Skeletal muscle tissue (tissue), 4 donors: ENCODE data around the gene TECTA. TPM values are rescaled to one million over a fixed set of nuclear protein-coding genes. Genes with fewer than 3 reads are reported as not detected.
A peak's percentile ranks its signal among the peaks of the same experiment; 100 is the strongest.
"Not testable (repeated sequence)": the region's sequence is repeated elsewhere in the genome, so short reads cannot be mapped to it uniquely, and the experiment has no call there.

ENCODE experiments used
- H3K27ac ChIP-seq: one replicate; pipeline ENCODE4 v1.7.0; 2013; ENCODE audit warnings: mild to moderate bottlenecking, low read depth, low read length, inconsistent platforms
- H3K27me3 ChIP-seq, 3 donors: one replicate each; pipeline ENCODE4 v1.7.0; 2013; ENCODE audit warnings: low read length in 3 of 3; ENCODE audit not compliant: control insufficient read depth in 3 of 3, insufficient read depth in 3 of 3
- H3K36me3 ChIP-seq, 3 donors: one replicate each; pipeline ENCODE4 v1.7.0; 2013; ENCODE audit warnings: low read length in 3 of 3; ENCODE audit not compliant: control insufficient read depth in 3 of 3, insufficient read depth in 3 of 3
- H3K4me1 ChIP-seq, 3 donors: one replicate each; pipeline ENCODE4 v1.7.0; 2013; ENCODE audit warnings: low read length in 3 of 3, mild to moderate bottlenecking in 3 of 3; ENCODE audit not compliant: control insufficient read depth in 3 of 3, insufficient read depth in 3 of 3
- H3K4me3 ChIP-seq, 3 donors: one replicate each; pipeline ENCODE4 v1.7.0; 2013; ENCODE audit warnings: low read length in 3 of 3
- H3K9ac ChIP-seq, 3 donors: one replicate each; pipeline ENCODE4 v1.7.0; 2013; ENCODE audit warnings: low read length in 3 of 3, mild to moderate bottlenecking in 3 of 3, moderate library complexity in 2 of 3, low read depth in 1 of 3
- H3K9me3 ChIP-seq, 3 donors: one replicate each; pipeline ENCODE4 v1.7.0; 2013; ENCODE audit warnings: low read length in 3 of 3; ENCODE audit not compliant: control insufficient read depth in 3 of 3
- total RNA-seq: library from RNA; depleted of rRNA; stranded (reverse); fragments of >200 nt; gene quantifications from one replicate; pipeline ENCODE4 v1.2.3, GENCODE V29; 2014
- donor health status: Osteomylitis.

The TECTA gene
- total RNA-seq, 1 donor from 2014 or later: 1.0 TPM

GRCh38 chr11:121109471-121109870 is 8.4 kb downstream of the TECTA start:
- H3K27ac ChIP-seq: no peak overlapping the region
- H3K9ac ChIP-seq: no peak overlapping the region
- H3K27me3 ChIP-seq: no peaks in the 10 kb centered on the region
- peaks cover 13 to 18% (median 16%) of the 10 kb centered on the region in 3 donors for H3K4me1 ChIP-seq
- H3K9me3 ChIP-seq: no peaks in the 10 kb centered on the region
- H3K4me3 ChIP-seq: no peak overlapping the region
- H3K36me3 ChIP-seq: no peaks in the 10 kb centered on the region

- peak overlapping the region in 1 of 3 donors; percentile 7 for H3K4me3 ChIP-seq
- H3K27me3 ChIP-seq: no peaks in the 10 kb centered on the region
- peaks cover 13 to 18% (median 16%) of the 10 kb centered on the region in 3 donors for H3K4me1 ChIP-seq
- H3K9ac ChIP-seq: no peak overlapping the region
- H3K27ac ChIP-seq: no peak overlapping the region
- H3K36me3 ChIP-seq: no peaks in the 10 kb centered on the region
- no peaks in the 10 kb centered on the region for H3K9me3 ChIP-seq
Observed at GRCh38 chr11:121109916-121110586, 9.0 kb downstream of the TECTA start.

- Histone ChIP-seq H3K27me3 (no peaks in the 10 kb centered on the region), H3K9me3 (no peaks in the 10 kb centered on the region), H3K4me1 (peaks cover 7 to 12% (median 11%) of the 10 kb centered on the region in 3 donors), H3K36me3 (no peaks in the 10 kb centered on the region), H3K27ac (no peak overlapping the region), H3K9ac (no peak overlapping the region), H3K4me3 (no peak overlapping the region)
Observed at GRCh38 chr11:121110871-121111724, 10.1 kb downstream of the TECTA start.

- Histone ChIP-seq H3K4me1 (peaks cover 7 to 12% (median 11%) of the 10 kb centered on the region in 3 donors), H3K27ac (peak overlapping the region; percentile 3), H3K9me3 (no peaks in the 10 kb centered on the region), H3K9ac (peak overlapping the region in 1 of 3 donors; percentile 66), H3K36me3 (no peaks in the 10 kb centered on the region), H3K27me3 (no peaks in the 10 kb centered on the region), H3K4me3 (no peak overlapping the region)
Observed at GRCh38 chr11:121112498-121113455, 11.7 kb downstream of the TECTA start.

- H3K36me3 ChIP-seq: peaks cover 0 to 2% (median 0%) of the 10 kb centered on the region in 3 donors
- H3K4me3 ChIP-seq: no peak overlapping the region
- no peak overlapping the region for H3K9ac ChIP-seq
- peaks cover 7 to 12% (median 11%) of the 10 kb centered on the region in 3 donors for H3K4me1 ChIP-seq
- no peaks in the 10 kb centered on the region for H3K27me3 ChIP-seq
- H3K27ac ChIP-seq: no peak overlapping the region
- H3K9me3 ChIP-seq: no peaks in the 10 kb centered on the region
Observed at GRCh38 chr11:121113611-121114010, 12.6 kb downstream of the TECTA start.

- H3K9ac ChIP-seq, H3K4me3 ChIP-seq, H3K9me3 ChIP-seq, H3K36me3 ChIP-seq, H3K27ac ChIP-seq, H3K27me3 ChIP-seq: not testable (repeated sequence)
- H3K4me1 ChIP-seq: peaks cover 7 to 12% (median 11%) of the 10 kb centered on the region in 3 donors
Observed at GRCh38 chr11:121115024-121115423, 14.0 kb downstream of the TECTA start.

- Histone ChIP-seq H3K4me3 (no peak overlapping the region), H3K27ac (no peak overlapping the region), H3K27me3 (no peaks in the 10 kb centered on the region), H3K9ac (no peak overlapping the region), H3K9me3 (no peaks in the 10 kb centered on the region), H3K36me3 (peaks cover 0 to 2% (median 0%) of the 10 kb centered on the region in 3 donors), H3K4me1 (peaks cover 0 to 5% (median 2%) of the 10 kb centered on the region in 3 donors)
Observed at GRCh38 chr11:121117788-121118187, 16.7 kb downstream of the TECTA start.

GRCh38 chr11:121119440-121119839 is 18.4 kb downstream of the TECTA start:
- Histone ChIP-seq H3K4me1 (no peaks in the 10 kb centered on the region), H3K27ac (no peak overlapping the region), H3K9me3 (no peaks in the 10 kb centered on the region), H3K9ac (no peak overlapping the region), H3K4me3 (no peak overlapping the region), H3K36me3 (peaks cover 0 to 2% (median 0%) of the 10 kb centered on the region in 3 donors), H3K27me3 (no peaks in the 10 kb centered on the region)

- H3K4me3 ChIP-seq: no peak overlapping the region
- H3K4me1 ChIP-seq: no peaks in the 10 kb centered on the region
- H3K27ac ChIP-seq: no peak overlapping the region
- no peaks in the 10 kb centered on the region for H3K9me3 ChIP-seq
- no peaks in the 10 kb centered on the region for H3K27me3 ChIP-seq
- H3K36me3 ChIP-seq: peaks cover 0 to 3% (median 2%) of the 10 kb centered on the region in 3 donors
- H3K9ac ChIP-seq: no peak overlapping the region
Observed at GRCh38 chr11:121122328-121122727, 21.3 kb downstream of the TECTA start.
